Peyer's patch (tissue), 4 donors: ENCODE results near the gene CHST8. TPM values are rescaled to one million over a fixed set of nuclear protein-coding genes. Genes with fewer than 3 reads are reported as not detected.

Source experiments
- DNase-seq, 3 donors: peaks; one replicate each; pipeline ENCODE4 v3.0.0-alpha.2; 2017 to 2019
- H3K27ac ChIP-seq, 4 donors: fragments of 200-600 bp; sonication (generic); one replicate each; pipeline ENCODE4 v1.5.1; 2016 to 2019
- H3K27me3 ChIP-seq, 2 donors: fragments of 200-600 bp; sonication (generic); one replicate each; pipeline ENCODE4 v1.5.1; 2019
- H3K36me3 ChIP-seq, 3 donors: fragments of 200-600 bp; sonication (generic); one replicate each; pipeline ENCODE4 v1.5.1; 2016 to 2019
- H3K4me1 ChIP-seq, 4 donors: fragments of 200-600 bp; sonication (generic); one replicate each; pipeline ENCODE4 v1.5.1; 2016 to 2019
- H3K4me3 ChIP-seq, 4 donors: fragments of 200-600 bp; sonication (generic); 1 replicate in 3 of 4; 2 replicates in 1 of 4; pipeline ENCODE4 v1.5.1; 2016 to 2019; ENCODE audit warnings: mild to moderate bottlenecking in 1 of 4
- H3K9me3 ChIP-seq, 4 donors: fragments of 200-600 bp; sonication (generic); one replicate each; pipeline ENCODE4 v1.5.1; 2016 to 2019; ENCODE audit warnings: mild to moderate bottlenecking in 1 of 4
- CTCF ChIP-seq, 6 experiments: fragments of 450-650 bp in 4 of 6; fragments of 200-600 bp in 2 of 6; sonication (generic) in 1 of 6; IDR thresholded peaks; one replicate each; pipeline ENCODE4 v1.5.1; 2017 to 2019; ENCODE audit warnings: antibody characterized with exemption in 6 of 6, mild to moderate bottlenecking in 3 of 6, moderate library complexity in 1 of 6
- POLR2A ChIP-seq, 2 donors: fragments of 450-650 bp; IDR thresholded peaks; one replicate each; pipeline ENCODE4 v1.5.1; 2017; ENCODE audit warnings: antibody characterized with exemption in 2 of 2, mild to moderate bottlenecking in 2 of 2, moderate library complexity in 2 of 2
- total RNA-seq, 4 donors: library from RNA; depleted of rRNA; stranded (reverse); fragments of >200 nt; gene quantifications; one replicate each; pipeline ENCODE4 v1.1.0, GENCODE V29; 2016

The CHST8 gene
- total RNA-seq, 4 donors from 2014 or later = 0.54 to 1.8 TPM; not detected in 2

DNA sequence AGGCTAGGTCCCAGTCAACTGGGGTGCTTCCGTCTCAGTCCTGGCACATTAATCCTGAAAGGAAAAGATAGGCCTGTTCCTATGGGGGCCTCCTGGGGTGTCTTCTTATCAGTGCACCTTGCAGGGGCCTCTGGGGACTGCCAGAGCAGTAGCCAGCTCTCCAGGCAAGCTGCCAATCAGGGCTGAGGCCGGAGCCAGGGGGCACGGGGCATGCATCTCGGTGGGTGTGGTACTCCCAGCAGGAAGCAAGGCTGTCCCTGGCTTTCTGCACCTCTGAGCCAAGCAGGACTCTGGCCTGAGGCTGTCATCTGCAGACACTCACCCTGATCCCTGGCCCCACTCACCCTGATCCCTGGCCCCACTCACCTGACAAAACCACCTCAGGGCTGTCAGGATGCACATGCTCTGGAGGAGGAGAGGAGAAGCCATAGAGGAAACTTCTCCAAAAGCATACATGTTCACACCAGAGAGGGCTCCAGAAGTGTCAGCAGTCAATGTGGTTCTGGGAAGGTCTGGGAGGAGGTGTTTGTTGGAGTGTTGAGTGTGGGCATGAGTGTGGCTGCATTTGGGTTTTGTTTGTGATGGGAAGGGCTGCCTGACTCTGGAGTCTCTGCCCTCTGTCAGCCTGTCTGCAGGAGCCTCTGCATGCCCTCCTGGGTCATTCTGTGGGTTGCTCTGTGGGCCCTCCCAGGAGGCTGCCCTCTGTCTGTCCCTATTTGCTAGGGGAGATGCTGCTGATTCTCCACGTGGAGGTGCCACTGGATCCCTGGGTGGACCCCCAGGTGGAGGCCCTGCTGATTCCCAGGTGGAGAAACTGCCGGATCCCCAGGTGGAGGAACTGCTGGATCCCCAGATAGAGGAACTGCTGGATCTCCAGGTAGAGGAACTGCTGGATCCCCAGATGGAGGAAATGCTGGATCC is 152.2 kb downstream of the CHST8 start:
- TF ChIP-seq POLR2A (IDR thresholded peaks at IDR 0.05) = no peak
- no peak for TF ChIP-seq CTCF (IDR thresholded peaks at IDR 0.05)
- H3K4me3 ChIP-seq = no peak overlapping the region
- H3K27me3 ChIP-seq = peaks cover 0 to 2% of the 10 kb centered on the region in 2 donors
- H3K36me3 ChIP-seq = no peaks in the 10 kb centered on the region
- H3K9me3 ChIP-seq = no peaks in the 10 kb centered on the region
- no peak overlapping the region for H3K27ac ChIP-seq
- H3K4me1 ChIP-seq = no peaks in the 10 kb centered on the region
- DNase-seq = no peak

DNA sequence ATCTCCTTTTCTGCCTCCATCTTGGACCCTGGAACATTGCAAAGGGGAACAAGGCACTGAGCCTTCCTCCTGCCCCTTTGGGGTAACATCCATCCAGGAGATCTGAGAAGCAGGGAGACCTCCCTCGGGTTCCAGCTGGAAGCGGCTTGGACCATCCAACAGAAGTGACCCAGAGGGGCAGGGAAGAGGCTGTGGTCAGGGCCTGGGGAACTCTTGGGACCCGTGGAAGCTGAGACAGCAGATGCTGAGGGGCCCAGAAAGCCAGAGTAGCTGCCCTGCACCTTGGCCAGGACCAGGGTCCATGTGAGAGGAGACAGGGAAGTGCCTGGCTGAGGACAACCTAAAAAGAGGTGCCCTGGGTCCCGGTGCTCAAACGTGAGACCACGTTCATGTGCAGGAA is 153.0 kb downstream of the CHST8 start:
- no peaks in the 10 kb centered on the region for H3K4me1 ChIP-seq
- H3K9me3 ChIP-seq = no peaks in the 10 kb centered on the region
- no peak overlapping the region for H3K27ac ChIP-seq
- TF ChIP-seq CTCF (IDR thresholded peaks at IDR 0.05) (no peak), POLR2A (IDR thresholded peaks at IDR 0.05) (no peak)
- no peaks in the 10 kb centered on the region for H3K36me3 ChIP-seq
- peaks cover 0 to 6% of the 10 kb centered on the region in 2 donors for H3K27me3 ChIP-seq
- no peak overlapping the region for H3K4me3 ChIP-seq
- DNase-seq = no peak

DNA sequence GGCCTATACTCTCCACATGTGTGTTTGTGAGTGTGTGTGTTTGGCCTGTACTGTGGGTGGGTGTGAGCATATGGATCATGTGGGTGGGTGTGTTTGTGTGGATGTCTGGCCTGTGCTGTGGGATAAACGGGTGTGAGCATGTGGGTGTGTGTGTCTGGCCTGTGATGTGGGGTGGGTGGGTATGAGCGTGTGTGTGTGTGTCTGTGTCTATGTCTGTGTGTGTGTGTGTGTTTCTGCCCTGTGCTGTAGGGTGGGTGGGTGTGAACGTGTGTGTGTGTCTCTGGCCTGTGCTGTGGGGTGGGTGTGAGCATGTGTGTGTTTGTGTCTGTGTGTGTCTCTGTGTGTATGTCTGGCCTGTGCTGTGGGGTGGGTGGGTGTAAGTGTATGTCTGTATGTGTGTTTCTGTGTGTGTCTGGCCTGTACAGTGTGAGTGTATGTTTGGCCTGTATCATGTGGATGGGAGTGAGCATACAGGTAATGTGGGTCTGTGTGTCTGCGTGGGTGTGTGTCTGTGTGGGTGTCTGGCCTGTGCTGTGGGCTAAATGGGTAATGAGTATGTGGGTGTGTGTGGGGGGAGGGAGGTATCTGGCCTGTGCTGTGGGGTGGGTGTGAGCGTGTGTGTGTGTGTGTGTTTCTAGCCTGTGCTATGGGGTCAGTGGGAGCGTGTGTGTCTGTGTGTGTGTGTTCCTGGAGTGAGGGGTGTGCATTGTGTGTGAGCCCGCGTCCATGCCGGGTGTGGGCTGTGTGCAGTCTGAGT is 154.2 kb downstream of the CHST8 start:
- no peak for DNase-seq
- H3K36me3 ChIP-seq = no peaks in the 10 kb centered on the region
- no peak overlapping the region for H3K27ac ChIP-seq
- H3K9me3 ChIP-seq = no peaks in the 10 kb centered on the region
- no peaks in the 10 kb centered on the region for H3K4me1 ChIP-seq
- TF ChIP-seq CTCF (IDR thresholded peaks at IDR 0.05) = no peak
- TF ChIP-seq POLR2A (IDR thresholded peaks at IDR 0.05) = no peak
- no peak overlapping the region for H3K4me3 ChIP-seq
- H3K27me3 ChIP-seq = peaks cover 0 to 6% of the 10 kb centered on the region in 2 donors

DNA sequence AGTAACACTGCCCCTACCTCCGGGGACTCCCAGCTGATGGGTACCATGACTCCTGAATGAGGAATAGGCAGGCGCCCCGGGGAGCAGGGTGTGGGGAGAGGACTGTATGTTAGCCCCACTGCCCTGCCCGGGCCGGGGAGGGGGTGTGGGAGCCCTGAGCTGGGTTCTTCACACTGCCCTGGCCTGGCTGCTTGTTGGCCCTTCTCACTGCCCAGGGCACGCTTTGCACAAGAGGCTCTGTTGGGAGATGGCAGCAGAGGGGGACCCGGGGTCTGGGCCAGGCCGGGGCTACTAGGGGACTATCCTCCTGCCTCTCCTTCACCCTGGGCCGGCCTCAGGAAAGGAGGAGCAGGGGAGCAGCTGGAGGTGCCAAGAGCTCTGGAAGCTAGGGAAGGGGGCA is 155.6 kb downstream of the CHST8 start:
- Histone ChIP-seq H3K4me1 (no peaks in the 10 kb centered on the region), H3K27me3 (peaks cover 0 to 6% of the 10 kb centered on the region in 2 donors), H3K9me3 (no peaks in the 10 kb centered on the region), H3K36me3 (no peaks in the 10 kb centered on the region), H3K27ac (no peak overlapping the region), H3K4me3 (no peak overlapping the region)
- TF ChIP-seq POLR2A (IDR thresholded peaks at IDR 0.05) (no peak), CTCF (IDR thresholded peaks at IDR 0.05) (no peak)
- no peak for DNase-seq

GRCh38 chr19:33777753-33778088 is 156.0 kb downstream of the CHST8 start:
- H3K9me3 ChIP-seq = no peaks in the 10 kb centered on the region
- H3K4me3 ChIP-seq = no peak overlapping the region
- TF ChIP-seq CTCF (IDR thresholded peaks at IDR 0.05) (no peak), POLR2A (IDR thresholded peaks at IDR 0.05) (no peak)
- H3K4me1 ChIP-seq = no peaks in the 10 kb centered on the region
- no peak overlapping the region for H3K27ac ChIP-seq
- no peak for DNase-seq
- no peaks in the 10 kb centered on the region for H3K36me3 ChIP-seq
- peaks cover 0 to 6% of the 10 kb centered on the region in 2 donors for H3K27me3 ChIP-seq
